GM19463 (cell line): ENCODE measurements around the gene ADO.
"Not testable (repeated sequence)": the region's sequence is repeated elsewhere in the genome, so short reads cannot be mapped to it uniquely, and the experiment has no call there.

Experiments
- ATAC-seq: cut with Tn5 transposase; IDR thresholded peaks from one replicate; pipeline ENCODE4 v1.9.1; 2021; ENCODE audit warnings: mild to moderate bottlenecking, moderate library complexity; ENCODE audit not compliant: unreplicated experiment

The ADO gene

DNA sequence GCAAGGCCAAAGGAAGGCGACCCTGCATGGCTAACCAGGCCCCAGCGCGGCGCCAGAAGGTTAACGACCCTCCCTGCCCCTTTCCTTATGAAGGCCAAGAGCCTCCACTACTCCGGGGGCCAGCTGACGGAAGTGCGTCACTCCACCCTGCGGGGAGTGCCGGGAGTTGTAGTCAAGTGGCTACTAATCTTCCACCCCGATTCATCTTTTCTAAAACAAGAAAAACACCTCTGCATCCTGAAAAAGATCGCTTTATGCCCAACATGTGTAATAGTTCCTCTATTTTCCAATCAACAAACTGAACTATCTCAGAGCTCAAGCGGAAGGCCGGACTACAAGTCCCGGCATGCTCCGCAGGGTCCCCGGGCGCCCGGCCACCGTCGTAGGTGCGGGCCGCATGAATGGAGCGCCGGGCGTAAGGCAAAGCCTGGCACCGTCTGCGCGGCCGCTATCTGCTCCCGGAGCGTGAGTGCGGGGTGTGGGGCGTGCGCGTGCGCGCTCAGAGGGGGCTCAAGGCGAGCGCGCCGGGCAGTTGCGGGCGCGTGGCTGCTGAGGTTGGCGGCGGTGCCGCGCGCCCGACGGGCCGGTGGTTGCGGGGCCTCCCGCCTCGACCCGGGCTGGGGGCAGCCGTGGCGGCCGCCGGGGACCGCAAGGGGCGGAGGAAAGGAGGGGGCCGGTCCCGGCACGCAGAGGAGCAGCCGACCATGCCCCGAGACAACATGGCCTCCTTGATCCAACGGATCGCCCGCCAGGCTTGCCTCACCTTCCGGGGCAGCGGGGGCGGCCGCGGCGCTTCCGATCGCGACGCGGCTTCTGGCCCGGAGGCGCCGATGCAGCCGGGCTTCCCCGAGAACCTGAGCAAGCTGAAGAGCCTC, at the start of gene ADO:
Gene ADO (plus strand): TSS at position 365 of the 875 bp plus-strand sequence. CDS start 340 bp downstream, at position 705.
- ATAC-seq, result peak; percentile 85

DNA sequence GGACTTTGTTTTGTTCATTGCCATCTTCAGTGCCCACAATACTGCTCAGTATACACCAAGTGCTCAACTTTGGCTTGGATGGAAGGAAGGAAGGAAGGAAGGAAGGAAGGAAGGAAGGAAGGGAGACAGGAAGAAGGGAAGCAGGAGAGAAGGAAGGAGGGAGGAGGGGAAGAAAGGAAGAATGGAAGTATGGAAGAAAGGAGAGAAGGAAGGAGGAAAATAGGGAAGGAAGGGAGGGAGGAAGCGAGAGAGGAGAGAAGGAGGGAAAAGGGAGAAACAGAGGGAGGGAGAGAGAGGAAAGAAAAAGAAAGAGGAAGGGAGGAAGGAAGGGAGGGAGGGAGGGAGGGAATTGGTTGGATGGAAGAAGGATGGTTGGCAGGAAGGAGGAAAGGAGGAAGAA, 49.6 kb upstream of the ADO start:
- no peak for ATAC-seq

DNA sequence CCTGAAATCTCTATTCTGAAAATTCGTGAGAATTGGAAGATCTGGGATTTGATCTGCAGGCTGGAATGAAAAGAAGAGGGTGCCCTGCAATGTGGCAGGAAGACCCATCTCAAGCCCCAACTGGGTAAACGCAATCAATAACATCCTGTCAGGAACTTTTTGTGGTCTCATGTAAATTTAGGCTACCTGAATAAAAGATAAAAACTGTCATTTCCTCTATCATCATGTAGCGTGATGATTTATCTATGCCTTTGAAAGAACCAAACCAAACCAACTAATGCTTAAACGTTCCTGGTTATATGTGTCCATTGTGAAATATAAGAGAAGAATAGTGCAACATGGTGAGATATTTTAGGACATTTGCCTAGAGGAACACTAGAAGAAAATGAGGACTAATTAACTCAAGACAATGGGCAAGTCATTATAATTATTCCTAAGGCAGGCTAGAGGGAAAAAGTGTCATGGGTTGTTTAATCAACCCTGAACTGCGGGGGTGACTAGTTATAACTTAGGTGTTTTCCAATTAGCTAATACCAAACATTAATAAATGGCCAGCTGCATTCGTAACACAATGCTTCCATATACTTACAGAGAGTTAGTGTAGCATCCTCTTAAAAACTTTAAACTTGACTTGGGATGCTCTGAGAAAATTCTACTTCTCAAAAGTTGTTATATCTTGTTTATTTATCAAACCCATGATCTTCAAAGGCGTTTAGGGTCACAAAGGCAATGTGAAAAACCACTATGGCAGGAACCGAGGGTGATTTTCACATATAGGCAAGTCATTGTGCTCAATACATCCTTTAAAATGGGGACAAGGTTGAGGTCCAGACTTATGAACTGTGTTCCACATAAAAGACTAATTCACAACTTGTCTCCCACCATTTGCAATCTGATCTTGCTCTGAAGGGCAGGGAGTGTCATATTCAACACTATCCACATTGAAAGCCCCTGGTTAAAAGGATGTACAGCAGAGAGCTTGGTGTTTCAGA, 48.6 kb upstream of the ADO start:
- ATAC-seq, result peak; percentile 57

DNA sequence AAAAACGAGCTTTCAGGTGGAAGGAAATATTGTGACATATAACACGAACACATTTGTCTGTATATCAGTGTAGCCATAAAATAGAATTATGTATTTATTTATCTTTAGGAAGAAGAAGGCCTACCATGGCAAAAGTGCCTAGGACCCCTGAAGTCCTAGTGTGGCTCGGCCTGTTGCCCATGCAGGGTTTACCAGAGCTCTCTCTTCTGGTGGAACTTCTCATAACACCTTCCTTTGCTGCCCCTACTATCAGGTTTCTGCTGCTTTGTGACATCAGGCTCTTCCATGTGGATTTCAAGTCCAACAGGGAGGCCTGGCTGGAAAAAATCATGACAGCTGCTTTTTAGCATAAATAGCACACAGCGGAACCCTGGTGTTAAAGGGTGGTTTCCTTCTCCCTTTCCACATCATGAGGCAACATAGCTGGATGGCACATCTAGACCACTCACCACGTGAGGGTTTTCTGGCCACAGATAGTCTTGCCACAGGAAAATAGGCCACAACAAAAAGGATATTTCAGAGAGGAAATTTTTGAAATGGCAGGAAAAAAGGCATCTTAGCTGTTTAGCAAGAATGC, 44.8 kb upstream of the ADO start:
- no peak for ATAC-seq

DNA sequence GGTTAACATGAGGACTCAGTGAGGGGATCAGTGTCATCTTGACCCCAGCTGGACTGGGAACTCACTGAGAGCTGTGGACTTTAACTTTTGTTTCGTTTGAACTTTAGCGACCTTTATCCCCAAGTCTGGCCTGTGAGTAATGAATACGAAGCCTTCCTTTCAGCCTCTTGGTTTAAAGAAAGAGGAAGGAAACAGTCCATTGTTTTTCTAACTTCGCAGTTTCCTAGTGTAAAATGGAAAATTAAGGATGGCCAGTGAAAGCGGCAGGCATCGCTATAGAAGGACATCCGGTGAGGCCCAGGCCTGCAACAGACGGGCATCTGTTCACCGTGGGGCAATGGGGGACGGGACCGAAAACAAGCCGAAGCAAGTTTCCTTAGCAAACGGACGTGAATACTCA, 44.1 kb upstream of the ADO start:
- no peak for ATAC-seq

DNA sequence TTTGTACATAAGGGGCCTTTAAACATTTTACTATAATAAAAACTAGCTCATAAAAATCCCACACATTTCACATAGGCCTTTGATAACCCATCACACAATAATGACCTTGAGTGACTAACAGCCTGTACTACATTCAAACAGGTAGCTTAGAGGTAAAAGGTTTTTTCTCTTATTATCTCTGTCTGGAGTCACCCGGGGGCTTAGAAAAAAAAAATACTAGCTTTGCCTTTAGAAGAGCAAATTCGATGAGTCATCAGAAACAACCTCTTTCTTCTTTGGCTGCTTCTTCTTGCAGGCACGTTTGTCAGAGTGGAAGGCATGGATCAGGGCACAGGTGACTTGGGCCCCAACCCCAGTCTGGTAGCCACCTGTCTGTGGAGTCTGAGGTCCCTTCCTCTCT, 43.4 kb upstream of the ADO start:
- no peak for ATAC-seq

DNA sequence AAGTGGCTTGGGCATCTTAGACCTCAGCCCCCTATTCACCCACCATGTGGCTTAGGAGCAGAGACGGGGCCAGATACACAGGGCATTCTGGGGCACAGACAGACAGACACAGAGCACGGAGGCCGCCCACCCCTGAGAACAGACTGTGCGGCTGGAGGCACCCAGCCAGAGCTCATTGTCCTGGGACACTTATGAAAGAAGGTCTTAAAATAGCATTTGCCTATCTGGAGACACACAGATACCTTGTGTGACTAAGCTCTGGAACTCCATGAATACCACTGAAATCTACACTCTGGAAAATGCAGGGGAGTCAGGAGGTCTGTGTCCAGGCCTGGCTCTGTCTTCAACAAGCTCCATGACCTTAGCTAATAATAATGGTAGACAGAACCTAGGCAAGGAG, 41.4 kb upstream of the ADO start:
- no peak for ATAC-seq

DNA sequence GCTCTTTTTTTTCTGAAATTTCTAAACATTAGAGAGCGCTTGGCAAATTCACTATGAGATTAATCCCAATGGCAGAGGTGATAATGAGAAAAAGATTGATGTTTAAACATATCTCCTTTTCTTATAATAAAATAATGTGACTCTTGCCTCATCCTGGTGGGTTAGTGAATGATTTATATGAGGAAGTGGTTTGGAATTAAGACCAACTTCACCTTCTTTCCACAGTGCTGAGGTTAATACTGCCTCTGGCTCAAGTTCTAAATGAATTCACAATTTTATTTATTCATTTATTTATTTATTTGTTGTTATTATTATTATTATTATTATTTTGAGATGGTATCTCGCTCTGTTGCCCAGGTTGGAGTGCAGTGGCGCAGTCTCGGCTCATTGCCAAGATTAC, 40.5 kb upstream of the ADO start:
- no peak for ATAC-seq

DNA sequence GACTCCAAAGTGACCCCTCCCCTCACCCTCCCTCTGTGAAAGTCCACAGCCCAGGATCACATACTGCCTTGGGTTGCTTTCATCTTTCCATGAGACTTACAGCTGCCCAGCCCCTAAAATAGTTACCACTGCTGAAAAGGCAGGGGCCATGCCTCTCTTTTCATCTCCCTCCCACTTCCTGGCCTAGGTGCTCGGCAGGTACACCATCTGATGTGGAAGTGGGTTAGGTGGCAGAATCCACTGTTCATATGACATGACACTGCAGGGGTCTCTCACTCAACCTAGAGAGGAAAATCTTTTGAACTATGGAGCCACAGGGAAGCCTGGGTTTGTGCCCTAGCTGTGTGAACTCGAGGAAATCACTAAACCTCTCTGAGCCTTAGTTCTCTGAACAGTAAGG, 38.8 kb upstream of the ADO start:
- ATAC-seq, result no peak

DNA sequence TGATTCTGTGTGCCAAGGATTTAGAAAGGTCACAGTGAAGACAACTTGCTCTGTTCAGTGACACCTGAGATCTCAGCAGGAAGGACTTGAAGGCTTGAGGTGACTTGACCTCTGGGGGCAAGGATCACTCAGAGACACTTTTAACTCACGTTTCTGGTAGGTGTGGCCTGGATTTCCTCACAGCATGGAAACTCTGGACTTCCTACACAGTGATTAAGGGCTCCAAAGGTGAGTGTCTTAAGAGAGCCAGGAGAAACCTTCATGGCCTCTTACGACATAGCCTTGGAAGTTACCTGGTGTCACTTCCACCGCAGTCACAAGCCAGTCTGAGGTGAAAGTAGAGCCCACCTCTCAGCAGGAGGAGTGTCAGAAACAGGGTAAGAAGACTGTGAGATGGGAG, 38.1 kb upstream of the ADO start:
- ATAC-seq, result no peak

DNA sequence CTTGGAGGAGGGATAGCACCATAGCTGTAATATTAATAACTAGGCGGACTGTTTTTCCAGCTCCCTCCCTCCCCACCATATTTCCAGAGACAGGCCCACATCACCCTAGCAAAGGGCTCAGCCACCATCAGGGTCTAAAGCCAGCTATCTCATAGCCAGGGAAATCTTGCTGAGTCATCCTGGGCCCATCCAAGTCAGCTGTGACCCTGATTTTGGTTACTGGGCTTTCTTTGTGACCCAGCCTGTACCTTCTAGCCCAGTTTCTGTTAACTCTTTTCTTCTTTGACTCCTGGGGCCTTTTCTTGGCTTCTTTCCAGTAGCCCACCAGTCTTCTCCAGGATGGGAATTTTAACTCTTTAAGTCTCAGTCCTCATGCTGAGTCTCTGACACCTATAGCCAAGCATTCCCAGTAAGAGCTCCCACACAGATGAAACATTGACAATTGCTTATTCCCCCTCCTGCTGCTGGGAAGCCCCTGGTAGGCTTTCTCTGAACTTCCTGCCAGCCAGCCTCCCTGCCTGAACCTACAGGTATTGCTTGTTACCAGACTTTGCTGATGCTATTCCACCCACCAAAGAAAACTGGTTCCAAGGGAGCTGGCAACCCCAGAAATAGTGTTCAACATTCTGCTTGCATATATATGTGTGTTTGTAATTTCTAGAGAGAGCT, 34.8 kb upstream of the ADO start:
- ATAC-seq, result peak; percentile 77

DNA sequence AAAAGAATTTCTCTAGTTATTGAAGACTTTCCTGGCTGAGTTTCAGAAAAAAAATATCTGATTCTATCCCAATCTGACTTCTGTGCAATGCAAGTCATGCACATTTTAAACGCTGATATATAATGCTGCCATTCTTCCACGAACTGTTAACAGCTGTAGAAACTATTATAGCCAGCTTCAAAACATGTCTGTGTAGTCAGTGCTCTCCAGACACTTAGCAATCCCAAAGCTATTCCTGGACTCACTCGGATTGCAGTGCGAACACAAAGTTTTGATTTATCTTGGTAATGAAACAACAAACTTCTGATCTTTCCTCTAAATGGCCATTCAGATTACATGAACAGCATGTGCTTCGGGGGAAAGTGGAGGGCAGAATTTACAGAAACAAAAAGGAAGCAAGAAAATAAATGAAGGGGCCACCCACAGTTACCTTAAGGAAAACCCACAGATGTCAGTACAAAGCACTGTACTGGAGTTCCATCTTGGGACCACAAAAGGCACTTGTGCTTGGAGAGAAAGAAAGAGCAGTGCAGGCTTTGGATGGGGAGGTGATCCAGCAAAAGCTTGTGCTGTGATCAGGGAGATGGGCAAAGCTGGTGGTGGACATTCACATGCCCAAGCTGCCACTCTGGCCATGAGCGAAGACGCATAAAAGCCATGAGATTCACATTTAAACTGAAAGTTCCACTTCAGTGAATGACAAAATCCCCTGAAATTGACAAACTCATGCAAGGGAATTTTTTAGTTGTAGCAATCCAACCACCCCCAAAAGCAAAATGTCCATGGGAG, 32.1 kb upstream of the ADO start:
- no peak for ATAC-seq

DNA sequence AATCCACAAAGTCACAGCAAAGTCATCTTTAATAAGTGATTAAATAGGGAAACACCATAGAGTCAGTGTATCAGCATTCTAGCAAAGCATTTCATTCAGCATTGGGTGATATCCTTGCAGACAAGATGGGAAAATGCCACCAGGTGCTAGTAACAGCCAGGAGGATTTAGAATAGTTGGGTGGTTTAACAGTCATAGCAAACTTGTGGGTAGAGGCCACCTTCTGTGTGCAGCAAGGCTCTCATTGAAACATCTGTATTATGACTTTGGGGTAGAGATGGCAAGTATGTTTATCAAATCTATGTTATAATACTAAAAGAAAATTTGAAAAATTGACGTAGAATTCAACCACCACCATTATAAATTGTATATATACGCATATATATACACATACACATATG, 26.4 kb upstream of the ADO start:
- peak; percentile 41 for ATAC-seq

DNA sequence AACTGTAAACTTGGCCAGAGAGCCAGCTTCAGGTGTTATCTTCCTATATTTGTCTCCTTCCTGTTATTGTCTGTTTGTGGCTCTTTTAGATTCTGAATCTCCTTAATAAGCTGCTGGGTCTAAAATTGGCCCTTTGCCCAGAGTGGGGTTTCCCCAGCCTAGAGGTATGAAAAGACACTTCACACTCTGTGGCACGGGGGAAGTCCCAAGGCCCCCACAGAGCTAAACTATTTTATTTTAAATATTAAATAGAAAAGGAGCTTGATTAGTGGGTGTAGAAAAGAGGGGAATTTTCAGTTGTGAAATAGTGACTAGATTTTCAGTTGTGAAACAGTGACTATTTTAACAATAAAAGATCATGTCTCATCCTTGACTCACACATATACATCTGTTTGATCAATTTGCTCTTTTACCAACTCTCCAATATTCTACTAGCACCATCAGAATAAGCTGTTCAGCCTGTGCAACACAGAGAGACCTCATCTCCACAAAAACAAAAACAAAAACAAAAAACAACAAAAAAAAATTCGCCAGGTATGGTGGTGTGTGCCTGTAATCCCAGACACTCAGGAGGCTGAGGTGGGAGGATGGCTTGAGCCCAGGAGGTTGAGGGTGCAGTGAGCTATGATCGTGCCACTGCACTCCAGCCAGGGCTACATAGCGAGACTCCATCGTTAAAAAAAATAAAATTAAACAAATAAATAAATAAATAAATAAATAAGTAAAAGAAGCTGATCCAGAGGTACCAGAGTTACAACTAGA, 24.9 kb upstream of the ADO start:
- ATAC-seq, result peak; percentile 96

DNA sequence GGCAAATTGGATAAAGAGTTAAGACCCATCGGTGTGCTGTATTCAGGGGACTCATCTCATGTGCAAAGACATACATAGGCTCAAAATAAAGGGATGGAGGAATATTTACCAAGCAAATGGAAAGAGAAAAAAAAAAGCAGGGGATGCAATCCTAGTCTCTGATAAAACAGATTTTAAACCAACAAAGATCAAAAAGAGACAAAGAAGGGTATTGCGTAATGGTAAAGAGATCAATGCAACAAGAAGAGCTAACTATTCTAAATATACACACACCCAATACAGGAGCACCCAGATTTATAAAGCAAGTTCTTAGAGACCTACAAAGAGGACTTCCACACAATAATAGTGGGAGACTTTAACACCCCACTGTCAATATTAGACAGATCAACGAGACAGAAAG, 20.0 kb upstream of the ADO start:
- ATAC-seq, result not testable (repeated sequence)

DNA sequence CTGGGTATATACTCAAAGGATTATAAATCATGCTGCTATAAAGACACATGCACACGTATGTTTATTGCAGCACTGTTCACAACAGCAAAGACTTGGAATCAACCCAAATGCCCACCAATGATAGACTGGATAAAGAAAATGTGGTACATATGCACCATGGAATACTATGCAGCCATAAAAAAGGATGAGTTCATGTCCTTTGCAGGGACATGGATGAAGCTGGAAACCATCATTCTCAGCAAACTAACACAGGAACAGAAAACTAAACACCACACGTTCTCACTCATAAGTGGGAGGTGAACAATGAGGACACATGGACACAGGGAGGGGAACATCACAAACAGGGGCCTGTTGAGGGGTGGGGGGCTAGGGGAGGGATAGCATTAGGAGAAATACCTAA, 16.2 kb upstream of the ADO start:
- ATAC-seq, result not testable (repeated sequence)

DNA sequence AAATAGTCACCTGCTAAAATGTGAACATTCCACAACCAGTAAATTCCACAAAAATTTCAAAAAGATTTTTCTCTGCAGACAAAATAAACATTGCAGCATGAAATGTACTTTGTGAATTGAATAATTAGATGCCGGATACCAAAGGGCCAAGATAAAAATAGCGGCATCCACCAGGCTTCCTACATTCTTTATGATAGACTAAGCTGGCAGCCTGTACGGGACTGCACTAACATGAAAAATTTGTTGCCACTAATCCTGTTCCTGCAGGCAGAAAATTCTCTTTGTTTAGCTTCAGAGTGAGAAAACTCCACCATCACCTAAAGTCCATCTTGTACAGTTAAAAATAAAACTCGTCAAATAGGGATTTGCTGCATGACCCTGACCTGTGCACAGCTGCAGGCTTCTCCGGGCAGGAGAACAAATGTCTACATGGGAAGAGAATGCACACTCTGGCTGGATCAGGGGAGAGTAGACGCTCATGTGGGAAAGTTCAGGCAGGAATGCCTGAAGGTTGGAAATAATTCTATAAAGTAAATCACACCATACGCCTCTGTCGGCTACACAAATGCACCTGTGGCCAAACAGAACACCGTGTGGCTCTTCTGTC, 15.6 kb upstream of the ADO start:
- ATAC-seq, result no peak

DNA sequence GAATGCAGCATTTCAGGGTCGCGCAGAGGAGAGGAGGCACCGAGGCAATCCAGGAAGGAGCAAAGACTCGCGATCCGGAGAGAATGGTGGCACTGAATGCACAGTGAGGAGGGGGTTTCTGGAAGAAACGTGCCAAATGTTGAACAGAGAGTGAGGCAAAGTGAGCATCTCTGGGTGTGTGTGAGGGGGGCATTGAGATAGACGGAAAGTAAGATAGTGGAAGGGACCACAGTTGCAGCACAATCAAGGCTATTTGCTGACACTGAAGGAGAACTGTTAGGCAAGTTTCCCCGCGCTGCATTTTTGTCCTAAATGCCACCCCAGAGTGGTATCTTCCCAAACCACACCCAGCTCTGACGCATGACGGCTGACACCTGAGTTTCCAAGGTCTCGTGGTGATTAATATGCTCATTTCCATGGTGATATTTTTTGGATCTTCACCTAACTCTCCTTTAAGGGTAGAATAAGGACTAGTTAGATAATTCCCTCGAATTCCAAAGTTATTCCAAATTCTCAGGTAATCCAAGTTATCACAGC, 14.4 kb upstream of the ADO start:
- ATAC-seq, result no peak

DNA sequence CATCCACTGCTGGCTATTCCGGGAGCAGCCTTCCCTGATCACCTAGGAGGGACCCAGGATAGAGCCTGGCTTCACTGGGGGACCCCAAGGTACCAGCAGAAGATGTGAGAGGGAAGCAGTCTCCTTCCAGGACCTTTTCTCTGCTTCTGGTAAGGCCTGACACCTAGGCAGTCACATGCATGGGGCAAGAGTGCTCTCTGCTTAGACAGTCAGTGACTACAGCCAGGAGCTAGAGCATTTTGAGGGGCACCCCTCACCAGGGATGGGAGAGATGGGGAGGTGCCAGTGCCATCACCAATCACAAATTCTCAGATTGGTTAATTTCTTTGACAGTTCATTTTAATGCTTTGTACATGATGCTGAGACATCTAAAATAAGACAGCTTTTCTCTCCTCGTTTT, 13.9 kb upstream of the ADO start:
- no peak for ATAC-seq
